NCI-H1105 treated with DMSO at 0.1 percent for 48 hours (cell line): ENCODE measurements around the gene UFSP2.

Experiments
- DNase-seq: peaks from one replicate; lab custom pipeline; 2025; lab: John Stamatoyannopoulos, UW

Gene UFSP2, protein sequence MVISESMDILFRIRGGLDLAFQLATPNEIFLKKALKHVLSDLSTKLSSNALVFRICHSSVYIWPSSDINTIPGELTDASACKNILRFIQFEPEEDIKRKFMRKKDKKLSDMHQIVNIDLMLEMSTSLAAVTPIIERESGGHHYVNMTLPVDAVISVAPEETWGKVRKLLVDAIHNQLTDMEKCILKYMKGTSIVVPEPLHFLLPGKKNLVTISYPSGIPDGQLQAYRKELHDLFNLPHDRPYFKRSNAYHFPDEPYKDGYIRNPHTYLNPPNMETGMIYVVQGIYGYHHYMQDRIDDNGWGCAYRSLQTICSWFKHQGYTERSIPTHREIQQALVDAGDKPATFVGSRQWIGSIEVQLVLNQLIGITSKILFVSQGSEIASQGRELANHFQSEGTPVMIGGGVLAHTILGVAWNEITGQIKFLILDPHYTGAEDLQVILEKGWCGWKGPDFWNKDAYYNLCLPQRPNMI

DNA sequence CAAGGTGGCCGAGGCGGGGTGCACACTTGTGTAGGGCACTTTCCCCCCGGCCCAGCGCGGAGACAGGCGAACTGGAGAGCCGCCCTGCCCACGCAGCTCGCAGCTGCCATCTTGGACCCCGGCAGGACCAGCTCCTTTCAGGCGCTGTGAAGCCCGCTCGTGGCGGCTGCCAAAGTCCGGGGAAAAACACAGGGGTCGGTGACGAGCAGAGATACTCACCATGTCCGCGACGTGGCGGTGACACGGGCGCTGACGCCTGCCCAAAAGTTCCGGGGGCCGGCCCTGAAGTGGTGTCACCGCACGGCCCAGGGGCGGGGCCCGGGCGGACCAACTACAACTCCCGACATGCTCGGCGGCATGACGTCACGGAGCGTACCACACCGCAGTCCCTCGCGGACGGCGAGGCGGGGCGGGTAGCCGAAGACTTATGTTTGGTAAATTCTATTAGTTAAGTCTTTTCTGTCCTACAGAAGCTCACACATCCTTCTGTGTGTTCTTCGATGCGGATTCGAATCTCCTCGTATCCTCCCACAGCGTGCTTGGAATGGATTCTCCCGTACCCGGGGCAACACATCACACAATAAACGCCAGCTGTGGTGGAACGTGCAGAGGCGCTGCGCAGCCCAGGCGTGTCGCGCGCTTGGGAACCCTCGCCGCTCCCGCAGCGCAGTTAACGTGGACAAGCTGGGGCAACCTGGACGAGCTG lies at the start of gene UFSP2:
UFSP2 (minus strand) TSS at position 318 of the 706 bp plus-strand sequence; CDS start at position 222, 96 bp downstream.
- peak; percentile 57 for DNase-seq

DNA sequence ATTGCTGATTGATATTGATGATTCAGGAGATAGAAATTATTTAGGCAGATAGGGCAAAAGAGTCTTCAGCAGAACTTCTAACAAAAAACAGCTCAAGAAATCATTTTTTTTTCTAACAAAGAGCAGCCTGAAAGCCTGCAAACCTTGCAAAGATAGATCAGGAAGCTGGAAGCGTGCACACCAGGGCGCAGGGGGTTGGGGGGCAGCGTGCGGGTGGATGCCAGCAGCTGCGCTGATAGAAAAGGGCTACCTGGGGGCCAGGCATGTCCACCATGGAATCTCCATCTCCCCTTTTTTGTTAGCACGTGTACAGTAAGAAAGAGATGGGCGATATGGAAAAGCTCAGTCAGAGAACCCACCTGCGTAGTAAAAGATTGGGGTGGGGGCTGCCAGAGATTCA lies 47.5 kb upstream of the UFSP2 start:
- DNase-seq, result no peak

DNA sequence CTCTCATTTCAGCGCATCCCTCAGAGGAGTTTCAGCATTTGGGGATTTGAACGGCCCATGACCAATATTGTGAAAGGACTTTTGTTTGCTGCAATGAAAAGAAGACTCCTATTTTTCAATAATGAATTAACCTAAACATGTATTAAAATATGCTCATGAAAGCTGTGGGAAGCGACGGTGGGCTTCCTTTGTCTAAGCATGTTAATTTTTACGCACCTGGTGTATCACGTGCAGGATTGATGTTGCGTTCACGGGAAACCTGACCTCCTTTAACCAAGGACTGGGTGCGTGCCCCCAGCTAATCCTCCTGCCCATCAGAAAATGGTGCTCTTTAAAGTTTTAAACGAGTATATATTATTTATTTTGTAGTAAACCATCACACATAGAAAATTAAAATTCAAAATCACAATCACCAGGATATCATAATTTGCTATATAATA lies 46.4 kb upstream of the UFSP2 start:
- DNase-seq, result no peak

DNA sequence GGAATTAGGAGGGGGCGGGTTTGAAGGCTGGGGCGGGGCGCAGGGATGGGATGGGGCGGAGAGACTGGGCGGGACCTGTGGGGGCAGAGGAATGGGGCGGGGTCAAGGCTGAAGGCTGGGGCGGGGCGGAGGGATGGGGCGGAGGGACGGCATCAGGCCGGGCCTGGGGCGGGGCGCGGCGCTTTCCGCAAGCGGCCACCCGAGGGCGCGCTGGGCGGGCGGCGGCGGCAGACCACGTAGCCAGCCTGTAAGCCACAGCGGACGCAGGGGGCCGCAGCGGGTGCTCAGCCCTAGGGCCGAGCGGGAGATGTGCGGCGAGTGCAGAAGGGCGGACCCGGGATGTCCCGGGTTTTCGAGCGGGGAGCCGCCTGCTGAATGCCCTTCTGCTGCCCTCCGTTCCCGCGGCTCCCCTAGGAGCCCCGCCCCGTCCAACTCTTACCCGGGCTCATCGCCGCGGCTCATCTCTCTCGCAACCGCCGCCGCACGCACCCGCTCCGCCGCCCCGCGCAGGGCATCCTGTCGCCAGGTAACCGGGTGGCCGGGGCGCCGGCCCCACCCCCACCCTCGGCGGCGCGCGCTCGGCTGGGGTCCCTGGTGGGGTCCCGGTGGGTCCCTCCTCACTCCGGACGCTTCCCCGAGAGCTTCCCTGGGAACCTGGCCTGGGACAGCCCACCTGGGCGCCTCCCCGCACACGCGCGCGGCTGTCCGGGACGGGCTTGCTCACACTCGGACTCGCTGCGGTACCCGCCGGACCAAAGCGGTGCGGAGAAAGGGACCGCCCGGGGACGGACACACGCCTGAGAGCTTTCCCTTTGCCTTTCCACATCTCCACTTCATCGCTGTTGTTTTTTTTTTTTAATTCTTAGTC lies 45.7 kb upstream of the UFSP2 start, which contains the start of gene CCDC110:
CCDC110 (minus strand) TSS at position 499 of the 868 bp plus-strand sequence; CDS start at position 449, 50 bp downstream.
- peak; percentile 67 for DNase-seq

DNA sequence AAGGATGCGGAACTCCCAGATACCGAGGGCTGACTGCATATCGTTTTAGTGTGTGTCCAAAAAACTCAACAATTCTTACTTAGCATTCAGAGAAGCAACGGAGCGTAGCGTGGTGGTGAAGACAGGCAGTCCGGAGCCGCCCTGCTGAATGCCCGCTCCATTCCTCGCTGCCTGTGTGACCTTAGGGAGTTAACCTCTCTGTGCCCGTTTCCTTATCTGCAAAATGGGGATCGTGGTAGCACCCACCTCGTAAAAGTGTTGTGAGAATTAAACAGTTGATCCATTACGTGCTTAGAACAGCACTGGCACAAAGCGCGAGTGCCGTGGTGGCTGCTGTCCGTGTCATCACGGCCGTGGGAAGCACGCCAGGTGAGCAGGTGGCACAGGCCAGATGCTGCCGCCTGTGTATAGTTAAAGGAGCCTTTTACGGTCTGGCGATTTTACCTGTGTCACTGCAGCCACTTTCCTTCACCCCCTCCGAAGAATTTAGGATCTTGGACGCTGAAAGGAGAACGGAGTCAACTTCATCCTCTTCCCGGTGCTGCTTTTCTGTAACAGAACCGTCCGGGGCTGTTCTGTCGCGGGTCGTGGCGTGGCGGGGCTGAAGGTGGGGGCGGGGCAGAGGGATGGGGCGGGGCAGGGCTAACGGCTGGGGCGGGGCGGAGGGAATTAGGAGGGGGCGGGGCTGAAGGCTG lies 44.9 kb upstream of the UFSP2 start:
- DNase-seq, result peak; percentile 60

DNA sequence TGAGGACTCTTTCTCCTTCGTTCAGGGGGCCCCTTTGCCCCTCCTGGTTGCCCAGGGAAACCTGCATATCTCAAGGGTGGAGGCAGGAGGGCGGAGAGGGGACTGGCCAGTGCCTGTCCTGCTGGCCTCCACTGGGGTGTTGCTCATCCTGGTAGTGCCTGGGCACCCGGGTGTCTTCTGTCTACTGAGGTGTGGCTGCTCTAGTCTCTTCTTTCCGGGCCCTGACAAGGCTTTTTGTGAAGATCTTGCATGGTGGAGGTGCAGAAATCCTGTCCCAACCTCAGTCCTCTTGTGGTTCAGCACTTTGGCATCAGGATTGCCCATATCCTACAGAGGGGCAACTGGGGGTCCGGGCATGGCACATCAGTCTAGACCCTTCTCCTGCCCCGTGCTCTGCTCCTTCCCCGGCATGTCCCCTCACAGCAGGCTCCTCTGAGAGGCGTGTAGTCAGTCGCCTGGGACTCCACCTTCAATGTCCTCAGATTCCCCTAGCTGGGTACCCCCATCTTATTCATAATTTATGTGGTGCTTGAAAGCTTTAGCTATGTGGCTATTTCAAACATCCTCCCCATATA lies 43.9 kb upstream of the UFSP2 start:
- DNase-seq, result no peak

DNA sequence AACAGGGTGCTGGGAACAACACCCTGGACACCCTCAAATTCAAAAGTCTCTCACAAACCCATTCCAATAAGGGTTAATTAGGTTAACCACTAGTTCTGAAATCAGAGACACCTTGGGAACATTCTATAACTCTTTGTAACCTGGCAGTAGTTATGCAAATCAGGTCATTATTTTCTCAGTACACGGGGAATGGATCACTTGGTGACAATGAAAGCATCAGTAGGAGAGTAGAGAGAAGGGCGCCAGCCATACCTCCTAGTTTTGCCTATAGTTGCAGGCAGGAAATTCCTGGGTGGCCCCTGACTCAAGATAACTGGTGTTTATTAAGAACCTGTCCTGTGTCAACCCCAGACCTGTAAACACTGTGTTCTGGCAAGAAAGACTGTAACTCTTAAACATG lies 43.2 kb upstream of the UFSP2 start:
- DNase-seq, result no peak

DNA sequence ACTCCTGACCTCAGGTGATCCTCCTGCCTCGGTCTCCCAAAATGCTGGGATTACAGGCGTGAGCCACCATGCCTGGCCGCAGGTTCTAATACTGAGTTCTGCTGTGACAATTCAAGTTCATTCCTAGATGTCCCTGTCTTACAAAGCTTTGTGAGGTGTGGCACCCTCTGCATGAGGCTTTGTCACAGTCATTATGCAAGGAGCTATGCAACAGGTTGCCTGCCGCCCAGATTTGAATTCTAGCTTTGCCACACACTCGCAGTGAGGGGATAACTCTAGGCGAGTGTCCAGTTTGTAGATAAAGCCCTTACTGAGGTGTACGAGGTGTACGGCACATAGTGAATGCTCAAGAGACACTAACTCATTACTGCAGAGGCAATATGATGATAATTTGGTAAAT lies 42.2 kb upstream of the UFSP2 start:
- no peak for DNase-seq

DNA sequence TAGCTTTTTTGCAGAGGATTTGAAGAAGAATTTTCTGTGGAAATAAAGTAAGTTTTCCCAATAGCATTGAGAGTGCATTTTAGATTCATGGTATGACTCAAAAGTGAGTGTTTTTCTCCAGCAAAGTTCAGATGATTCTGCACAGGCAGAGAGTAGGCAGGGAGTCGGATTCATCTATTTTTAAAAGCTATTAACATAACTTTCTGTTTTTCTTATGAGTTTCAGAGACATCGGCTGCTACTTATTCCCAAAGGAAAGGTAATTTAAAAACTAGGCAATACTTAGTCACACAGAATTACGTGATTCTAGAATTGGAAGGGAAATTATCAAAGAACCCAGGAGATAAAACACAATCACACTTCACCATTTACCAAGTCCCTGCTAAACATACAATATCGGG lies 41.3 kb upstream of the UFSP2 start:
- DNase-seq, result no peak

DNA sequence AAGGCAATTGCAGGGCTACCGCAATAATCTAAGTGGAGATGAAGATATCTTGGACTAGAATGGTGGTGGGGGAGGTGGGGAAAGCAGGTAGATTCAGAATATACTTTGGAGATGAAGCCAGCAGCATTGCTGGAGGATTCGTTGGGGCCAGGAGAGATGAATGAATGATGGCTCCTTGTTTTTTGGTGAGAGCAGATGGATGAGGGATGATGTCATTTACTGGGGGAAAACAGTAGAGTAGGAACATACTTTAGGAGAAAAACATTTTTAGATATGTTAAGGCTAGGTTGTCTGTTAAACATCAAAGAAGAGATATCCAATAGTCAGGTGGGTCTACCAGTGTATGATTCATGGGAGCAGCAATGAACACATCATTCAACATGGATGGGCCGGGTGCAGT lies 39.9 kb upstream of the UFSP2 start:
- DNase-seq, result no peak

DNA sequence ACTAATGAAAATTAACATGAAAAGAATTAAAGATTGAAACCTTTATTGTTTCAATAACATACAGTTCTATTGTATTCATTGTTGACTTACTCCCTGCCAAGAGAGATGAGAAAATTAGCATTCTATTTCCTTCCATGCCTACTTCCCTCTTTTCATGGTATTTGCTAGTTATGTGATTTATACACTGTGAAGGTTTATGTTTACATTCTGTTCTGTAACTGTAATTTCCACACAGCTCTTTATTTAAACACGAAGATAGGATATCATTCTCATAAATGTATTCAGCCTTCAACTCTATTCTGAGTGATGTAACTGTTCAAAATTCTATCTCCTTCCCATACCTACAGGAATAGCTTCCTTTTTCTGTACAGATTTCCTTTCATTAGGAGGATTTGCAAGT lies 39.1 kb upstream of the UFSP2 start:
- DNase-seq, result no peak

DNA sequence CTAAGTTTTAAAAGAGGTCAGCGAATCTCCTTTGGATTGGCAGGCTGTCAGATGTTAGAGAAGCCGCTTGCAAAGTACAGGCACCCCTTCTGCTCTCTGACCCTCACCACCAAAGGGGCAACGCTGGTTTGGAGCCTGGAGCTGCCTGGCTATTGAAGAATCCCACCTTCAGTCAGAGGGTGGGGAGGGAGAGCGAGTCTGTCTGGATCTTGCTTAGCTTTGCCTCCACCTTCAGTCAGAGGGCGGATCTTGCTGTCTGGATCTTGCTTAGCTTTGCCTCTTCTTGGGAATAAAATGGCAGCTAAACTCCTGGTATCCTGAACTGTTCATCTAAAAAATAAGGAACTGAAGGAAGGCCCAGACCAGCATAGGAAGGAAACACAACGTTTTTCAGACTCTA lies 38.4 kb upstream of the UFSP2 start:
- DNase-seq, result no peak

DNA sequence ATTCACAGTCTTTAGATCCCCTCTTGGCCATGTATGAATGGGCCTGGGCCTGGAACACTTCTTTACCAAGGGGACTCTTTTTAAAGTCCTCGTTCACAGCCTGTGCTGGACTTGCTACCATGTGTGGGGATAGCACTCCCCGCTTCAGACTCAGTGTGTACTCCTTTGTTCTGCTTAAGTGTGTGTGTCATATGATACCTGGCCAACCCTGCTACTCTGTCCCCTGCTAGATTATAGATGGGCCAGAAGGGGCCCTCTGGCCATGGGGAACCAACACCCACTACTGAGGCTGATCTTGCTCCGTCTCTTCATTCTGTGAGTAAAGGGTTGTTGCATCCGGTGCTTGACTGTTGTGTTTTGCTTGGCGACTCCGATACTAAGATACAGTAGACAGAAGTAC lies 37.8 kb upstream of the UFSP2 start:
- no peak for DNase-seq

DNA sequence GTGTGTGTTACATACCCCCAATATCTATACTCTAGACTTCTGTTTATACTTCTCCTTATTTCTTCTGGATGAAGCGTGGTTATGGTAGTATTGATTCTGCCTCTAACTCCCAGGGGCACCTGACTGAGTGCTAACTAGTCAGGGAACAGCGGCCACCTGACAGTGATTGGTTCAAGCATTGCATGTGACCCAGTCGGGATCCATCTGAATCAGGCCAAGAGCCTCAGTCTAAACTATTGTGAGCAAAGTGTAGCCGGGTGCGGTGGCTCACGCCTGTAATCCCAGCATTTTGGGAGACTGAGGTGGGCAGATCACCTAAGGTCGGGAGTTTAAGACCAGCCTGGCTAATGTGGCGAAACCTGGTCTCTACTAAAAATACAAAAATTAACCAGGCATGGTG lies 35.8 kb upstream of the UFSP2 start:
- DNase-seq, result no peak

DNA sequence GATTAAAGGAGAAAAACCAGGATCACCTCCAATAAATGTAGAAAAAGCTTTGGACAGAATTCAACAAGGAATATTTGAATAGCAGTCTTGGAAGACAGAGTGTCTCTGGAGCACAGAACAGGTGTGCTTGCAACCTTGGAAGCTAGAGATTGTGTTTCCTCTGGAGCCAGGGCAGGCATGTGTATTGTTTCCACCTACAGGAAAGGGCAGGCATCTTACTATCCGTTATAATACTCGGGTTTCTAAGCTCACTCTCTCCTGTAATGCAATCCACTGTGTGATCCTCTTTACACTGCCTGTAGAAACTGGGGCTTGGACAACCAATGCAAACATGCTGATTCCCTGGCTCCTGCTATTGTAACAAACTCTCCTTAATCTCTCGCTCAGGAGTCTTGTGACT lies 31.4 kb upstream of the UFSP2 start:
- DNase-seq, result peak; percentile 2

DNA sequence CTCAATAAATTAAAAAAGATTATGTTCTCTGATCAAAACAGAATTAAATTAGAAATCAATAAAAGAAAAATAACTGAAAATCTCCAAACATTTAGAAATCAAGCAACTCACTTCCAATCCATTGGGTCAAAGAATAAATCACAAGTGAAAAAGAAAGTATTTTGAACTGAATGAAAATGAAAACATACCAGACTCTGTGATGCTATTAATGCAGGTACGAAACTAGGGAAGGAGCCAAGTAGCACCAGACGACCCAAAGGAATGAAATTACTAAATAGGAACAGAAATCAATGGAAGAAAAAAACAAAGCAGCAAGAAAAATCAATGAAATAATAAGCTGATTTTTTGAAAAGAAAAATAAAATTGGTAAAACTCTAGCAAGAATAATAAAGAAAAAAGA lies 30.4 kb upstream of the UFSP2 start:
- DNase-seq, result no peak

DNA sequence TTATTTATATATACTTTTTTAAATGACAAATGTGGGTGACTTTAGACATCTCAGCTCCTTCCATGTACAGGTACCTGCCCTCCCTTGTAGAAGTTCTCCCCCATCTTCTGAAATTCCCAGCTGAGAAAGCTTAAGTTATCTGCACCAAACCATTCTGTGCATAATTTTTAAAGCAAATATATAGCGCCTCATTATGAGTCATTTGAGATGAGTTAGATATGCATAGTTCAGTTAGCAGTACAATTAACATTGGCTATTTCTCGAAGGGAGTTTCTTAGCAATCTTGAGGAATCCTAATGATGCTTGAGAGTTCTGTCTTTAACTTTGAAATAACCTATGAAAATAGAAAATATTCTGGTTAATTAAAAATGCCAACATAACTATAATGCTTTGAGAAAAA lies 19.4 kb upstream of the UFSP2 start:
- no peak for DNase-seq

DNA sequence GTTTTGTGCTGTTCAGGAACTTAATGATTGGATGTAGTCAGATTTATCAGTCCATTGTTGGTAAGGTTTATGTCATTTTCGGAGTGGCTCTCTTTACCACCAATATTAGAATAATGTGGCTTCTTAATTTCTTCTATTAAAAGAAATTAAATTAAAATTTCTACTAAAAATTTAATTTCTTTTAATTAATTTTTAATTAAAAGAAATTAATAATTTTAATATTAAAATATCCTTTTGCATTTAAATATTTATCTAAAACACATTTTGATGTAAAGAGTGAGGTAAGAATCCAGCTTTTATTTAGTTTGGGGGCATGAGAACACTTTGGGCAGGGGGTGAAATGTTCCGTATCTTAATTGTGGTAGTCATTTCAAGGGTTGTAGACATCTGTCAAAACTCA lies 15.7 kb upstream of the UFSP2 start:
- no peak for DNase-seq

DNA sequence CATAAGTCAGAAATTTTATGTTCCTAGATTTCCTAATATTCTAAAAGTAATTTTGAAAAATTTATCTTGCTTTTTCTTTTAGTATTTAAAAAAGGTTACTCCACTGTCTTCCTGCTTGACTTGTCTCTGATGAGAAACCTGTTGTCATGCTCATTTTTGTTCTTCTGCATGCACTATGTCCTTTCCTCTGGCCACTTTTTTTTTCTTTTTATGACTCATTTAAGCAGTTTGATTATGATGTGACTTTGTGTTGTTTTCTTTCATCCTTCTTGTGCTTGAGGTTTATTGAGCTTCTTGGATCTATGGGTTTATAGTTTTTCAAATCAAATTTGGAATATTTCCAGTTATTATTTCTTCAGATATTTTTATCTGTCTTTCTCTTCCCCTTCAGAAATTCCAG lies 12.0 kb upstream of the UFSP2 start:
- no peak for DNase-seq

DNA sequence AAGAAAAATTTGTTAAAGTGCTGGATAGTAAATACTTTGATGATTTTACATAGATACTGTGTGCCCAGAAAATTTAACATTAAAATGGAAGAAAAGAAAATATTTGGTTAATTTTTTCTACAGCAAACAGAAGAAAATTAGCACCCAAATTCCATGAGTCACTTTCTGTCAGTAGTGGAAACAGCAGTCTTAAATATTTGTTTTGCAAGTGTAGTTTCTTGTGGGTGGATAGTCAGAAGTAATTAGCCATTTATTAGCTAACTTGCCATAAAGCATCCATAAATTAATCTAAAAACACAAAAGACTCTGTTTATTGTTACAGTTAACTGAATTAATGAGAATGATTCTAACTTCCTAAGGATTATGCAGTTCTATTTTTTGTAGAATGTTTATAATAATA lies 9.7 kb upstream of the UFSP2 start:
- DNase-seq, result no peak

DNA sequence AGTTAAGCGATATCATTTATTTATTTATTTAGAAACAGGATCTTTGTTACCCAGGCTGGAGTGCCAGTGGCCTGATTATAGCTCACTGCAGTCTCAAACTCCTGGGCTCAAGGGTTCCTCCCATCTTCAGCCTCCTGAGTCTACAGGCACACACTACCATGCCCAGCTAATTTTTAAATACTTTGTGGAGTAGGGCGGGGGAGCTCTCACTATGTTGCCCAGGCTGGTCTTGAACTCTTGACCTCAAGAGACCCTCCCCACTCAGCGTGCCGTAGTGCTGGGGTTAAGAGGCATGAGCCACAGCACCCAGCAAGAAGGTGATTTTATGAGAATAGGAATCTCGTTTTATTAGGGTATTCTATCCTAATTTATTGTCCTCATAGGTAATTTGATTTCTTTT lies 3.9 kb upstream of the UFSP2 start:
- no peak for DNase-seq
